RWPE2 (cell line): ENCODE results near the gene PDE2A.

Experiments
- ATAC-seq: fragments of 200-7000 bp; cut with Tn5 transposase; 3 replicates; pipeline ENCODE4 v1.9.1; 2021; ENCODE audit warnings: low read depth
- DNase-seq: peaks from one replicate; pipeline ENCODE4 v3.0.0-alpha.2; 2020; ENCODE audit warnings: low spot score
- H3K27ac ChIP-seq: fragments of 450-650 bp; 2 replicates; pipeline ENCODE4 v1.5.1; 2017; ENCODE audit warnings: mild to moderate bottlenecking; ENCODE audit not compliant: poor library complexity, severe bottlenecking
- H3K27me3 ChIP-seq: fragments of 250-450 bp; sonication (Bioruptor Pico); 2 replicates; pipeline ENCODE4 v1.5.1; 2021; ENCODE audit warnings: mild to moderate bottlenecking, moderate library complexity; ENCODE audit not compliant: insufficient read depth, poor library complexity, severe bottlenecking
- H3K36me3 ChIP-seq: fragments of 250-450 bp; sonication (Bioruptor Pico); 2 replicates; pipeline ENCODE4 v1.5.1; 2020; ENCODE audit warnings: low read depth, mild to moderate bottlenecking, moderate library complexity
- H3K4me1 ChIP-seq: fragments of 250-450 bp; sonication (Bioruptor Pico); 2 replicates; pipeline ENCODE4 v1.5.1; 2021; ENCODE audit warnings: mild to moderate bottlenecking, moderate library complexity; ENCODE audit not compliant: insufficient read depth, poor library complexity, severe bottlenecking
- H3K4me3 ChIP-seq: fragments of 250-450 bp; sonication (Bioruptor Pico); 2 replicates; pipeline ENCODE4 v1.5.1; 2021; ENCODE audit warnings: mild to moderate bottlenecking, moderate library complexity; ENCODE audit not compliant: severe bottlenecking
- H3K9me3 ChIP-seq: fragments of 250-450 bp; sonication (Bioruptor Pico); 2 replicates; pipeline ENCODE4 v1.5.1; 2021; ENCODE audit warnings: mild to moderate bottlenecking, moderate library complexity; ENCODE audit not compliant: severe bottlenecking
- CTCF ChIP-seq: fragments of 450-650 bp; IDR thresholded peaks from one replicate; pipeline ENCODE4 v1.5.1; 2017; ENCODE audit warnings: mild to moderate bottlenecking, moderate library complexity; ENCODE audit not compliant: poor library complexity, severe bottlenecking

Gene PDE2A

GRCh38 chr11:72584939-72585597 is 89.2 kb downstream of the PDE2A start:
- no peaks in the 10 kb centered on the region for H3K9me3 ChIP-seq
- TF ChIP-seq CTCF = no peak
- H3K27ac ChIP-seq = no peak overlapping the region
- DNase-seq (peak; percentile 26), ATAC-seq (no peak)
- H3K36me3 ChIP-seq = no peaks in the 10 kb centered on the region
- no peaks in the 10 kb centered on the region for H3K4me1 ChIP-seq
- H3K4me3 ChIP-seq = no peak overlapping the region
- peaks cover 12% of the 10 kb centered on the region for H3K27me3 ChIP-seq

GRCh38 chr11:72584293-72584938 is 89.8 kb downstream of the PDE2A start:
- no peak for TF ChIP-seq CTCF
- no peaks in the 10 kb centered on the region for H3K36me3 ChIP-seq
- ATAC-seq (peak; percentile 30), DNase-seq (peak; percentile 65)
- H3K4me3 ChIP-seq = no peak overlapping the region
- no peaks in the 10 kb centered on the region for H3K9me3 ChIP-seq
- no peaks in the 10 kb centered on the region for H3K4me1 ChIP-seq
- H3K27ac ChIP-seq = no peak overlapping the region
- peaks cover 5% of the 10 kb centered on the region for H3K27me3 ChIP-seq

- Histone ChIP-seq H3K4me1 (no peaks in the 10 kb centered on the region), H3K27me3 (no peaks in the 10 kb centered on the region), H3K9me3 (no peaks in the 10 kb centered on the region), H3K36me3 (no peaks in the 10 kb centered on the region), H3K4me3 (no peak overlapping the region), H3K27ac (no peak overlapping the region)
- DNase-seq (peak; percentile 38), ATAC-seq (no peak)
- TF ChIP-seq CTCF = no peak
These were observed 90.5 kb downstream of the PDE2A start for GRCh38 chr11:72583616-72584292.

GRCh38 chr11:72583177-72583553 is 91.1 kb downstream of the PDE2A start:
- peak; percentile 30 for DNase-seq
- no peak for TF ChIP-seq CTCF
- H3K27ac ChIP-seq = no peak overlapping the region

More at GRCh38 chr11:72583177-72583553, 91.1 kb downstream of the PDE2A start:
- H3K4me3 ChIP-seq = no peak overlapping the region
- ATAC-seq = no peak
- no peaks in the 10 kb centered on the region for H3K9me3 ChIP-seq
- H3K27me3 ChIP-seq = no peaks in the 10 kb centered on the region
- H3K4me1 ChIP-seq = no peaks in the 10 kb centered on the region
- no peaks in the 10 kb centered on the region for H3K36me3 ChIP-seq
